Neuronal stem cell (in vitro differentiated cells): ENCODE measurements around the gene LHB.
"Not testable (repeated sequence)": the region's sequence is repeated elsewhere in the genome, so short reads cannot be mapped to it uniquely, and the experiment has no call there.

Source experiments
- DNase-seq: peaks from one replicate; pipeline ENCODE4 v3.0.0-alpha.2; 2013; ENCODE audit warnings: low spot score
- H2AFZ ChIP-seq: one replicate; pipeline ENCODE4 v1.6.1; 2013; ENCODE audit warnings: mild to moderate bottlenecking, low read length, inconsistent platforms
- H2AK5ac ChIP-seq: 2 replicates; pipeline ENCODE4 v1.6.1; 2013; ENCODE audit warnings: low read depth, mild to moderate bottlenecking, inconsistent platforms, low read length, moderate library complexity, mixed read lengths
- H2BK120ac ChIP-seq: 2 replicates; pipeline ENCODE4 v1.6.1; 2013; ENCODE audit warnings: low read depth, mild to moderate bottlenecking, inconsistent platforms, low read length, moderate library complexity, mixed read lengths
- H2BK12ac ChIP-seq: one replicate; pipeline ENCODE4 v1.6.1; 2013; ENCODE audit warnings: low read length, inconsistent platforms
- H2BK15ac ChIP-seq: 2 replicates; pipeline ENCODE4 v1.6.1; 2013; ENCODE audit warnings: mild to moderate bottlenecking, low read length, inconsistent platforms, mixed read lengths
- H2BK5ac ChIP-seq: one replicate; pipeline ENCODE4 v1.6.1; 2013; ENCODE audit warnings: inconsistent platforms, mild to moderate bottlenecking, low read length, moderate library complexity
- H3K14ac ChIP-seq: one replicate; pipeline ENCODE4 v1.6.1; 2013; ENCODE audit warnings: low read length, inconsistent platforms
- H3K18ac ChIP-seq: 2 replicates; pipeline ENCODE4 v1.6.1; 2013; ENCODE audit warnings: low read length, inconsistent platforms
- H3K23ac ChIP-seq: 2 replicates; pipeline ENCODE4 v1.6.1; 2013; ENCODE audit warnings: low read depth, mild to moderate bottlenecking, mixed read lengths, low read length, inconsistent platforms; ENCODE audit not compliant: poor library complexity
- H3K27ac ChIP-seq: replicated peaks from 3 replicates; pipeline ENCODE4 v1.5.1; 2013; ENCODE audit warnings: low read length, inconsistent platforms
- H3K27me3 ChIP-seq, 3 experiments: 2 replicates each; pipeline ENCODE4 v1.6.1; 2013; ENCODE audit warnings: low read length in 3 of 3, mild to moderate bottlenecking in 2 of 3, inconsistent platforms in 1 of 3, low read depth in 1 of 3, mixed read lengths in 1 of 3, moderate library complexity in 1 of 3; ENCODE audit not compliant: control insufficient read depth in 3 of 3, insufficient read depth in 3 of 3
- H3K36me3 ChIP-seq, 2 donors: replicated peaks in 1 of 2; 2 replicates each; pipeline ENCODE4 v1.6.1; 2013; ENCODE audit warnings: low read length in 2 of 2; ENCODE audit not compliant: control insufficient read depth in 2 of 2, insufficient read depth in 2 of 2
- H3K4ac ChIP-seq: 2 replicates; pipeline ENCODE4 v1.6.1; 2013; ENCODE audit warnings: inconsistent platforms, mild to moderate bottlenecking, low read length, moderate library complexity
- H3K4me1 ChIP-seq, 2 donors: 1 replicate in 1 of 2; 2 replicates in 1 of 2; pipeline ENCODE4 v1.6.1; 2013; ENCODE audit warnings: low read length in 2 of 2, low read depth in 1 of 2; ENCODE audit not compliant: control insufficient read depth in 2 of 2, insufficient read depth in 1 of 2
- H3K4me2 ChIP-seq: one replicate; pipeline ENCODE4 v1.6.1; 2013; ENCODE audit warnings: mild to moderate bottlenecking, low read length, inconsistent platforms; ENCODE audit not compliant: insufficient read depth, poor library complexity, severe bottlenecking
- H3K4me3 ChIP-seq, 2 donors: 2 replicates each; pipeline ENCODE4 v1.5.1; 2013; ENCODE audit warnings: low read length in 2 of 2, mild to moderate bottlenecking in 2 of 2, inconsistent platforms in 1 of 2, moderate library complexity in 1 of 2
- H3K79me1 ChIP-seq: one replicate; pipeline ENCODE4 v1.6.1; 2013; ENCODE audit warnings: low read depth, mild to moderate bottlenecking, inconsistent platforms, low read length, moderate library complexity
- H3K9ac ChIP-seq: one replicate; pipeline ENCODE4 v1.6.1; 2013; ENCODE audit warnings: mild to moderate bottlenecking, low read depth, low read length, inconsistent platforms; ENCODE audit not compliant: poor library complexity
- H3K9me3 ChIP-seq, 2 donors: replicated peaks in 1 of 2; 2 replicates each; pipeline versions ENCODE3 to v1.6.1; 2013; ENCODE audit warnings: low read length in 2 of 2, mild to moderate bottlenecking in 2 of 2, inconsistent platforms in 1 of 2, low read depth in 1 of 2, mixed read lengths in 1 of 2, moderate library complexity in 1 of 2; ENCODE audit not compliant: control insufficient read depth in 2 of 2, insufficient read depth in 1 of 2
- H4K8ac ChIP-seq: one replicate; pipeline ENCODE4 v1.6.1; 2013; ENCODE audit warnings: low read depth, mild to moderate bottlenecking, inconsistent platforms, low read length, moderate library complexity
- H4K91ac ChIP-seq: one replicate; pipeline ENCODE4 v1.6.1; 2013; ENCODE audit warnings: low read length, low read depth, mild to moderate bottlenecking, inconsistent platforms; ENCODE audit not compliant: poor library complexity
- WGBS, 2 donors: extraction: QIAGEN DNeasy Blood & Tissue Kit; methylation state at CpG; one replicate each; pipeline ENCODE4 v1.1.7; 2013; ENCODE audit warnings: missing lambda C conversion rate in 2 of 2, mixed read lengths in 1 of 2; ENCODE audit not compliant: insufficient read length in 2 of 2, insufficient replicate concordance in 1 of 2; ENCODE audit errors: extremely low coverage in 2 of 2; 5-methylcytosine and 5-hydroxymethylcytosine counted together

LHB gene

GRCh38 chr19:49030323-49030722 lies 13.4 kb upstream of the LHB start:
- H3K4ac ChIP-seq, H2BK12ac ChIP-seq, H3K36me3 ChIP-seq, H3K79me1 ChIP-seq, H2BK120ac ChIP-seq, H3K18ac ChIP-seq, H2AK5ac ChIP-seq, H3K4me1 ChIP-seq, H3K4me3 ChIP-seq, H2BK15ac ChIP-seq, H2AFZ ChIP-seq, H3K23ac ChIP-seq, H3K9ac ChIP-seq, H3K9me3 ChIP-seq, H4K91ac ChIP-seq, DNase-seq, H3K27me3 ChIP-seq, H4K8ac ChIP-seq, H2BK5ac ChIP-seq, H3K4me2 ChIP-seq, H3K14ac ChIP-seq, H3K27ac ChIP-seq: not testable (repeated sequence)
- no CpG with 5 or more reads among the region's 8 CpGs for WGBS, 2 donors

GRCh38 chr19:49029749-49030148 lies 12.9 kb upstream of the LHB start:
- not testable (repeated sequence) for H3K36me3 ChIP-seq, H2BK12ac ChIP-seq, H3K23ac ChIP-seq, H3K4me2 ChIP-seq, H2AFZ ChIP-seq, H3K9ac ChIP-seq, H3K4me3 ChIP-seq, H3K18ac ChIP-seq, H3K14ac ChIP-seq, H2BK15ac ChIP-seq, H2AK5ac ChIP-seq, H3K9me3 ChIP-seq, H3K79me1 ChIP-seq, H2BK5ac ChIP-seq, H3K27ac ChIP-seq, H4K8ac ChIP-seq, H4K91ac ChIP-seq, H3K27me3 ChIP-seq, H3K4ac ChIP-seq, H3K4me1 ChIP-seq, H2BK120ac ChIP-seq, DNase-seq
- WGBS, 2 donors = no CpG with 5 or more reads among the region's 14 CpGs

- H3K4me3 ChIP-seq, H3K4me1 ChIP-seq, H3K4ac ChIP-seq, H4K91ac ChIP-seq, H4K8ac ChIP-seq, H2AFZ ChIP-seq, H3K79me1 ChIP-seq, H3K36me3 ChIP-seq, H3K4me2 ChIP-seq, H2BK5ac ChIP-seq, H3K27me3 ChIP-seq, H3K23ac ChIP-seq, H2BK15ac ChIP-seq, H3K14ac ChIP-seq, H3K18ac ChIP-seq, H2AK5ac ChIP-seq, H3K9me3 ChIP-seq, DNase-seq, H2BK120ac ChIP-seq, H3K9ac ChIP-seq, H2BK12ac ChIP-seq, H3K27ac ChIP-seq: not testable (repeated sequence)
- WGBS, 2 donors = no CpG with 5 or more reads among the region's 9 CpGs
Measured at GRCh38 chr19:49028686-49029085, 11.8 kb upstream of the LHB start.

GRCh38 chr19:49025599-49025998 lies 8.7 kb upstream of the LHB start:
- not testable (repeated sequence) for H3K9me3 ChIP-seq, H3K36me3 ChIP-seq, H3K4me1 ChIP-seq, H2AFZ ChIP-seq, H3K4me2 ChIP-seq, H3K9ac ChIP-seq, DNase-seq, H4K8ac ChIP-seq, H2AK5ac ChIP-seq, H3K4ac ChIP-seq, H2BK12ac ChIP-seq, H3K18ac ChIP-seq, H3K27ac ChIP-seq, H2BK15ac ChIP-seq, H3K14ac ChIP-seq, H2BK5ac ChIP-seq, H3K79me1 ChIP-seq, H3K23ac ChIP-seq, H3K4me3 ChIP-seq, H3K27me3 ChIP-seq, H2BK120ac ChIP-seq, H4K91ac ChIP-seq
- no CpG with 5 or more reads among the region's 23 CpGs for WGBS, 2 donors
